Measurements from ENCODE around the gene TDG. TPM values are rescaled to one million over a fixed set of nuclear protein-coding genes. Genes with fewer than 3 reads are reported as not detected.

The TDG gene
- total and polyA plus RNA-seq, 2 donors from 2014 or later, result 9.2 to 17.2 TPM

DNA sequence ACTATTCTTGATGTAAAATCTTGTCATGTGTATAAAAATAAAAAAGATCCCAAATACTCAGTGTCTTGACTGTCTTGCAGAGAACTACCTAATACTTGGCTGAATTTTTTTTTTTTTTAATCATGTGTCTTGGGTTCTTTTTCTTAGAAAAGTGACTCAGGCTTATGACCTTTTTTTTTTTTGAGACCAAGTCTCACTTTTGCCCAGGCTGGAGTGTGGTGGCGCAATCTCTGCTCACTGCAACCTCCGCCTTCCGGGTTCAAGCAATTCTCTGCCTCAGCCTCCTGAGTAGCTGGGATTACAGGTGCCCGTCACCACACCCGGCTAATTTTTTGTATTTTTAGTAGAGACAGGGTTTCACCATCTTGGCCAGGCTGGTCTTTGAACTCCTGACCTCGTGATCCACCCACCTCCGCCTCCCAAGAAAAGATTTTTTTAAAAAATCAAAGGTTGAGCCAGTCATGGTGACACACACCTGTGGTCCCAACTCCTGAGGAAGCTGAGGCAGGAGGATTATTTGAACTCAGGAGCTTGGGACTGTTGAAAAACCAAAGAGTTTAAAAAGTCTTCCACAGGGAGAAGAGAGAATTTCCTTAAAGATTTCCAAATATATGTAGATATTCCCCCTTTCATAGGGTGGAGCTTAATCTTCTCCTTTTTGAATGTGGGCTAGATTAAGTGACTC is 17.7 kb upstream of the TDG start:
- FAIRE-seq (no peak), DNase-seq (no peak)
- H3K9me3 ChIP-seq (ENCODE audit: control insufficient read depth in 2 of 3, insufficient read depth in 1 of 3, low read length in 3 of 3), result no peaks in the 10 kb centered on the region
- TF ChIP-seq, protein P1, sequence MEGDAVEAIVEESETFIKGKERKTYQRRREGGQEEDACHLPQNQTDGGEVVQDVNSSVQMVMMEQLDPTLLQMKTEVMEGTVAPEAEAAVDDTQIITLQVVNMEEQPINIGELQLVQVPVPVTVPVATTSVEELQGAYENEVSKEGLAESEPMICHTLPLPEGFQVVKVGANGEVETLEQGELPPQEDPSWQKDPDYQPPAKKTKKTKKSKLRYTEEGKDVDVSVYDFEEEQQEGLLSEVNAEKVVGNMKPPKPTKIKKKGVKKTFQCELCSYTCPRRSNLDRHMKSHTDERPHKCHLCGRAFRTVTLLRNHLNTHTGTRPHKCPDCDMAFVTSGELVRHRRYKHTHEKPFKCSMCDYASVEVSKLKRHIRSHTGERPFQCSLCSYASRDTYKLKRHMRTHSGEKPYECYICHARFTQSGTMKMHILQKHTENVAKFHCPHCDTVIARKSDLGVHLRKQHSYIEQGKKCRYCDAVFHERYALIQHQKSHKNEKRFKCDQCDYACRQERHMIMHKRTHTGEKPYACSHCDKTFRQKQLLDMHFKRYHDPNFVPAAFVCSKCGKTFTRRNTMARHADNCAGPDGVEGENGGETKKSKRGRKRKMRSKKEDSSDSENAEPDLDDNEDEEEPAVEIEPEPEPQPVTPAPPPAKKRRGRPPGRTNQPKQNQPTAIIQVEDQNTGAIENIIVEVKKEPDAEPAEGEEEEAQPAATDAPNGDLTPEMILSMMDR (IDR thresholded peaks at IDR 0.05; ENCODE audit: borderline replicate concordance, extremely low read depth, insufficient read depth), result no peak
- H3K4me3 ChIP-seq (ENCODE audit: low read length in 3 of 3), result no peak overlapping the region
- H3K27me3 ChIP-seq (ENCODE audit: control insufficient read depth, insufficient read depth, low read length), result no peaks in the 10 kb centered on the region
- no peaks in the 10 kb centered on the region for H3K4me1 ChIP-seq (ENCODE audit: control insufficient read depth in 2 of 3, insufficient read depth in 2 of 3, low read depth in 1 of 3, low read length in 3 of 3)
- intact Hi-C loops (cut with DNase I), result no loop called here
- no peak overlapping the region for H3K27ac ChIP-seq (ENCODE audit: low read depth in 2 of 2, low read length in 2 of 2)
- peaks cover 22 to 67% (median 57%) of the 10 kb centered on the region in 3 donors for H3K36me3 ChIP-seq (ENCODE audit: control insufficient read depth in 2 of 3, insufficient read depth in 3 of 3, low read length in 3 of 3)
- no peak overlapping the region for H3K9ac ChIP-seq (ENCODE audit: low read length in 3 of 3)

DNA sequence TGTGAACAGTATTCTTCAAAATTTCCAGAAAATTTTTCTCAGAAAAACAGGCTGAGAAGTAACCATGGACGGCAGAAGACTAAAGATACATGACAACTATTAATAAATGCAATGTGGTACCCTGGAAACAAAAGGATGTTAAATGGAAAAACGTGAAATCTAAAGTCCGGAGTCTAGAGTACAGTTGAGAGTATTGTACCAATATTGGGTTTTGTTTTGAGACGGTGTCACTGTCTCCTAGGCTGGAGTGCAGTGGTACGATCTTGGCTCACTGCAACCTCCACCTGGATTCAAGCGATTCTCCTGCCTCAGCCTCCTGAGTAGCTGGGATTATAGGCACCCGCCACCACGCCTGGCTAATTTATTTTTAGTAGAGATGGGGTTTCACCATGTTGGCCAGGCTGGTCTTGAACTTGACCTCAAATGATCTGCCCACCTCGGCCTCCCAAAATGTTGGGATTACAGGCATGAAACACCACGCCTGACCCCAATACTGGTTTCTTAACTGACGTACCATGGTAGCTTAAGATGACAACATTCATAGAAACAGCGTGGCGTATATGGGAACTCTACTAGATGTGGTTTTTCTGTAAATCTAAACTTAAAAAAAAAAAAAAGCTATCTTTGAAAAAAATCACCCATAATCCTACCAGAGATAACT is 16.8 kb upstream of the TDG start:
- no peaks in the 10 kb centered on the region for H3K4me1 ChIP-seq (ENCODE audit: control insufficient read depth in 2 of 3, insufficient read depth in 2 of 3, low read depth in 1 of 3, low read length in 3 of 3)
- no peaks in the 10 kb centered on the region for H3K27me3 ChIP-seq (ENCODE audit: control insufficient read depth, insufficient read depth, low read length)
- peaks cover 17 to 67% (median 58%) of the 10 kb centered on the region in 3 donors for H3K36me3 ChIP-seq (ENCODE audit: control insufficient read depth in 2 of 3, insufficient read depth in 3 of 3, low read length in 3 of 3)
- TF ChIP-seq, protein P1 (IDR thresholded peaks at IDR 0.05; ENCODE audit: borderline replicate concordance, extremely low read depth, insufficient read depth), result no peak
- no peak for FAIRE-seq
- no peak overlapping the region for H3K4me3 ChIP-seq (ENCODE audit: low read length in 3 of 3)
- no peak overlapping the region for H3K27ac ChIP-seq (ENCODE audit: low read depth in 2 of 2, low read length in 2 of 2)
- H3K9me3 ChIP-seq (ENCODE audit: control insufficient read depth in 2 of 3, insufficient read depth in 1 of 3, low read length in 3 of 3), result no peaks in the 10 kb centered on the region
- no peak overlapping the region for H3K9ac ChIP-seq (ENCODE audit: low read length in 3 of 3)
- DNase-seq, result no peak
- intact Hi-C loops (cut with DNase I), result no loop called here

DNA sequence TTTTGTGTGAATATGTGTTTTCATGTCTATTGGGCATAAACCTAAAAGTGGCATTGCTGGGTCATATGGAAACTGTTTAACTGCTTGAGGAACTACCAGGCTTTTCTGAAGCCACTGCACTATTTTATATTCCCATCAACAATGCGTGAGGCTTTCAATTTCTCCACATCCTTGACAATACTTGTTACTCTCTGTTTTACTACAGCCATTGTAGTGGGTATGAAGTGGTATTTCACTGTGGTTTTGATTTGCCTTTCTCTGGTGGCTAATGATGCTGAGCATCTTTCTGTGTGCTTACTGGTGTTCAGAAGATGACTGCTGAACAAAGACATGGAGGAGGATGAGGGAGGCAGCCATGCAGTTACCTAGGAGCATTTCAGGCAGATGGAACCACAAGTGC is 13.2 kb upstream of the TDG start:
- TF ChIP-seq, protein P1 (IDR thresholded peaks at IDR 0.05; ENCODE audit: borderline replicate concordance, extremely low read depth, insufficient read depth), result no peak
- intact Hi-C loops (cut with DNase I), result no loop called here

More for the DNA sequence above, 13.2 kb upstream of the TDG start:
- Histone ChIP-seq H3K9ac (ENCODE audit: low read length in 3 of 3) (no peak overlapping the region), H3K4me3 (ENCODE audit: low read length in 3 of 3) (no peak overlapping the region), H3K4me1 (ENCODE audit: control insufficient read depth in 2 of 3, insufficient read depth in 2 of 3, low read depth in 1 of 3, low read length in 3 of 3) (peaks cover 7 to 10% (median 8%) of the 10 kb centered on the region in 3 donors), H3K27ac (ENCODE audit: low read depth in 2 of 2, low read length in 2 of 2) (no peak overlapping the region), H3K9me3 (ENCODE audit: control insufficient read depth in 2 of 3, insufficient read depth in 1 of 3, low read length in 3 of 3) (no peaks in the 10 kb centered on the region), H3K27me3 (ENCODE audit: control insufficient read depth, insufficient read depth, low read length) (no peaks in the 10 kb centered on the region), H3K36me3 (ENCODE audit: control insufficient read depth in 2 of 3, insufficient read depth in 3 of 3, low read length in 3 of 3) (peaks cover 11 to 39% (median 32%) of the 10 kb centered on the region in 3 donors)
- DNase-seq, result no peak
- FAIRE-seq, result no peak

Measured in kidney (tissue), 14 donors.